Measurements from ENCODE around the gene FAM234A.

GRCh38 chr16:192686-193085 lies 41.9 kb upstream of the FAM234A start:
- TF ChIP-seq, protein P1, sequence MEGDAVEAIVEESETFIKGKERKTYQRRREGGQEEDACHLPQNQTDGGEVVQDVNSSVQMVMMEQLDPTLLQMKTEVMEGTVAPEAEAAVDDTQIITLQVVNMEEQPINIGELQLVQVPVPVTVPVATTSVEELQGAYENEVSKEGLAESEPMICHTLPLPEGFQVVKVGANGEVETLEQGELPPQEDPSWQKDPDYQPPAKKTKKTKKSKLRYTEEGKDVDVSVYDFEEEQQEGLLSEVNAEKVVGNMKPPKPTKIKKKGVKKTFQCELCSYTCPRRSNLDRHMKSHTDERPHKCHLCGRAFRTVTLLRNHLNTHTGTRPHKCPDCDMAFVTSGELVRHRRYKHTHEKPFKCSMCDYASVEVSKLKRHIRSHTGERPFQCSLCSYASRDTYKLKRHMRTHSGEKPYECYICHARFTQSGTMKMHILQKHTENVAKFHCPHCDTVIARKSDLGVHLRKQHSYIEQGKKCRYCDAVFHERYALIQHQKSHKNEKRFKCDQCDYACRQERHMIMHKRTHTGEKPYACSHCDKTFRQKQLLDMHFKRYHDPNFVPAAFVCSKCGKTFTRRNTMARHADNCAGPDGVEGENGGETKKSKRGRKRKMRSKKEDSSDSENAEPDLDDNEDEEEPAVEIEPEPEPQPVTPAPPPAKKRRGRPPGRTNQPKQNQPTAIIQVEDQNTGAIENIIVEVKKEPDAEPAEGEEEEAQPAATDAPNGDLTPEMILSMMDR (conservative IDR thresholded peaks at IDR 0.05): no peak
- TF ChIP-seq ZFX (IDR thresholded peaks at IDR 0.05): no peak
